IPS DF 6.9 (cell line): Measurements from ENCODE around the gene JAK2.
"Not testable (repeated sequence)": the region's sequence is repeated elsewhere in the genome, so short reads cannot be mapped to it uniquely, and the experiment has no call there.

Experiments
- DNase-seq: peaks from one replicate; pipeline ENCODE4 v3.0.0-alpha.2; 2013; ENCODE audit warnings: low read depth, low spot score
- H3K27ac ChIP-seq: one replicate; pipeline ENCODE4 v1.5.1; 2013; ENCODE audit warnings: low read length, control low read depth
- H3K27me3 ChIP-seq: 2 replicates; pipeline ENCODE4 v1.6.1; 2013; ENCODE audit warnings: mild to moderate bottlenecking, low read length; ENCODE audit not compliant: control insufficient read depth, insufficient read depth
- H3K36me3 ChIP-seq: 2 replicates; pipeline ENCODE4 v1.6.1; 2013; ENCODE audit warnings: low read length; ENCODE audit not compliant: control insufficient read depth, insufficient read depth
- H3K4me1 ChIP-seq: 2 replicates; pipeline ENCODE4 v1.6.1; 2013; ENCODE audit warnings: low read length; ENCODE audit not compliant: control insufficient read depth, insufficient read depth
- H3K4me3 ChIP-seq: 2 replicates; pipeline ENCODE4 v1.5.1; 2013; ENCODE audit warnings: mild to moderate bottlenecking, low read length
- H3K9me3 ChIP-seq: 2 replicates; pipeline ENCODE4 v1.6.1; 2013; ENCODE audit warnings: low read length, inconsistent platforms; ENCODE audit not compliant: control insufficient read depth, insufficient read depth
- WGBS: extraction: QIAGEN DNeasy Blood & Tissue Kit; methylation state at CpG from one replicate; pipeline ENCODE4 v1.1.7; 2013; ENCODE audit warnings: mixed read lengths, missing lambda C conversion rate; ENCODE audit not compliant: insufficient read length, insufficient coverage; 5-methylcytosine and 5-hydroxymethylcytosine counted together

The JAK2 gene

GRCh38 chr9:5099466-5099865 is 114.4 kb downstream of the JAK2 start:
- Histone ChIP-seq H3K4me1 (no peaks in the 10 kb centered on the region), H3K9me3 (no peaks in the 10 kb centered on the region), H3K36me3 (no peaks in the 10 kb centered on the region), H3K27ac (no peak overlapping the region), H3K4me3 (no peak overlapping the region), H3K27me3 (no peaks in the 10 kb centered on the region)
- 100% methylated on average over 3 of the region's 3 CpGs for WGBS
- DNase-seq, result no peak

GRCh38 chr9:5101127-5101526 is 116.1 kb downstream of the JAK2 start:
- H3K36me3 ChIP-seq, DNase-seq, H3K4me1 ChIP-seq, H3K27me3 ChIP-seq, H3K9me3 ChIP-seq, H3K4me3 ChIP-seq, H3K27ac ChIP-seq: not testable (repeated sequence)
- WGBS, result no CpG with 5 or more reads among the region's 7 CpGs

GRCh38 chr9:5106517-5106916 is 121.4 kb downstream of the JAK2 start:
- not testable (repeated sequence) for H3K9me3 ChIP-seq

DNA sequence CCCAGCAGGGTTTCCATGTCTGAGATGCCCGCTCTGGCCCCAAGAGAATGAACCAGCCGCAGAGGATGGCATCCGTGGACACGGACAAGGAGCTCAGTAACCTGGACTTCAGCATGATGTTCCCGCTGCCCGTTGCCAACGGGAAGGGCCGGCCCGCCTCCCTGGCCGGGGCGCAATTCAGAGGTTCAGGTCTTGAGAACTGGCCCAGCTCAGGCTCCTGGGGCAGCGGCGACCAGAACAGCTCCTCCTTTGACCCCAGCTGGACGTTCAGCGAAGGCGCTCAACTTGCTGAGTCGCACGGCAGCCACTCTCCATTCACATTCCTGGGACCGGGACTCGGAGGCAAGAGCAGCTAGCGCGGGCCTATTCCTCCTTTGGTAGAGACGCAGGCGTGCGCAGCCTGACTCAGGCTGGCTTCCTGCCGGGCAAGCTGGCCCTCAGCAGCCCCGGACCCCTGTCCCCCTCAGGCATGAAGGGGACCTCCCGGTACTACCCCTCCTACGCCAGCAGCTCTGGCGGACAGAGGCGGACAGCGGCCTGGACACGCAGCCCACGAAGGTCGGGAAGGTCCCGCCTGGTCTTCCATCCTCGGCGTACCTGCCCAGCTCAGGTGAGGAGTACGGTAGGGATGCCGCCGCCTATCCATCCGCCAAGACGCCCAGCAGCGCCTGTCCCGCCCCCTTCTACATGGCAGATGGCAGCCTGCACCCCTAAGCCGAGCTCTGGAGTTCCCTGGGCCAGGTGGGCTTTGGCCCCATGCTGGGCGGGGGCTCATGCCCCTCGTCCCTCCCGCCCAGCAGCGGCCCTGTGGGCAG is 126.0 kb downstream of the JAK2 start:
- H3K9me3 ChIP-seq, result no peaks in the 10 kb centered on the region
- no peaks in the 10 kb centered on the region for H3K27me3 ChIP-seq
- no peak overlapping the region for H3K4me3 ChIP-seq
- H3K36me3 ChIP-seq, result no peaks in the 10 kb centered on the region
- H3K4me1 ChIP-seq, result no peaks in the 10 kb centered on the region
- no peak for DNase-seq
- WGBS, result no CpG with 5 or more reads among the region's 50 CpGs
- no peak overlapping the region for H3K27ac ChIP-seq

More at GRCh38 chr9:5106517-5106916, 121.4 kb downstream of the JAK2 start:
- H3K36me3 ChIP-seq, H3K27ac ChIP-seq, H3K4me3 ChIP-seq, H3K4me1 ChIP-seq, H3K27me3 ChIP-seq, DNase-seq: not testable (repeated sequence)
- no CpG with 5 or more reads among the region's 2 CpGs for WGBS

GRCh38 chr9:5111696-5112095 is 126.6 kb downstream of the JAK2 start:
- H3K36me3 ChIP-seq, result no peaks in the 10 kb centered on the region
- H3K27me3 ChIP-seq, result no peaks in the 10 kb centered on the region
- H3K4me3 ChIP-seq, result no peak overlapping the region
- DNase-seq, result no peak
- no CpG with 5 or more reads among the region's 28 CpGs for WGBS
- H3K9me3 ChIP-seq, result no peaks in the 10 kb centered on the region
- H3K27ac ChIP-seq, result no peak overlapping the region
- no peaks in the 10 kb centered on the region for H3K4me1 ChIP-seq

- H3K27ac ChIP-seq, result no peak overlapping the region
- H3K4me3 ChIP-seq, result no peak overlapping the region
- H3K27me3 ChIP-seq, result no peaks in the 10 kb centered on the region
- no peaks in the 10 kb centered on the region for H3K9me3 ChIP-seq
- no CpG with 5 or more reads among the region's 30 CpGs for WGBS
- no peaks in the 10 kb centered on the region for H3K4me1 ChIP-seq
- no peaks in the 10 kb centered on the region for H3K36me3 ChIP-seq
- no peak for DNase-seq
Observed at GRCh38 chr9:5112109-5112592, 127.1 kb downstream of the JAK2 start.

GRCh38 chr9:5112646-5113045 is 127.6 kb downstream of the JAK2 start:
- H3K4me1 ChIP-seq, result no peaks in the 10 kb centered on the region
- H3K9me3 ChIP-seq, result no peaks in the 10 kb centered on the region
- H3K36me3 ChIP-seq, result no peaks in the 10 kb centered on the region
- DNase-seq, result no peak
- H3K27ac ChIP-seq, result no peak overlapping the region
- no CpG with 5 or more reads among the region's 20 CpGs for WGBS
- H3K4me3 ChIP-seq, result no peak overlapping the region
- no peaks in the 10 kb centered on the region for H3K27me3 ChIP-seq

DNA sequence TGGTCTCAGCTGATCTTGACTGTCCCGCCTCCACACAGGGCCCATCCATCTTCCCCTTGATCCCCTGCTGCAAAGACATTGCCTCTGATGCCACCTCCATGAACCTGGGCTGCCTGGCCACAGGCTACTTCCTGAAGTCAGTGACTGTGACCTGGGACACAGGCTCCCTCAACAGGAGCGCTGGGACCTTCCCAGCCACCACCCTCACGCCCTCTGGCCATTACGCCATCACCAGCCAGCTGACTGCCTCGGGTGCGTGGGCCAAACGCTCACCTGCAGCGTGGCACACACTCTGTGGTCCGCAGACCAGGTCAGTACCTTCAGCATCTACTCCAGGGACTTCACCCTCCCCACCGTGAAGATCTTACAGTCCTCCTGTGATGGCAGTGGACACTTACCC is 128.5 kb downstream of the JAK2 start:
- H3K27me3 ChIP-seq, result no peaks in the 10 kb centered on the region
- H3K4me3 ChIP-seq, result no peak overlapping the region
- no peaks in the 10 kb centered on the region for H3K4me1 ChIP-seq
- WGBS, result no CpG with 5 or more reads among the region's 10 CpGs
- DNase-seq, result no peak
- no peaks in the 10 kb centered on the region for H3K36me3 ChIP-seq
- no peaks in the 10 kb centered on the region for H3K9me3 ChIP-seq
- no peak overlapping the region for H3K27ac ChIP-seq

DNA sequence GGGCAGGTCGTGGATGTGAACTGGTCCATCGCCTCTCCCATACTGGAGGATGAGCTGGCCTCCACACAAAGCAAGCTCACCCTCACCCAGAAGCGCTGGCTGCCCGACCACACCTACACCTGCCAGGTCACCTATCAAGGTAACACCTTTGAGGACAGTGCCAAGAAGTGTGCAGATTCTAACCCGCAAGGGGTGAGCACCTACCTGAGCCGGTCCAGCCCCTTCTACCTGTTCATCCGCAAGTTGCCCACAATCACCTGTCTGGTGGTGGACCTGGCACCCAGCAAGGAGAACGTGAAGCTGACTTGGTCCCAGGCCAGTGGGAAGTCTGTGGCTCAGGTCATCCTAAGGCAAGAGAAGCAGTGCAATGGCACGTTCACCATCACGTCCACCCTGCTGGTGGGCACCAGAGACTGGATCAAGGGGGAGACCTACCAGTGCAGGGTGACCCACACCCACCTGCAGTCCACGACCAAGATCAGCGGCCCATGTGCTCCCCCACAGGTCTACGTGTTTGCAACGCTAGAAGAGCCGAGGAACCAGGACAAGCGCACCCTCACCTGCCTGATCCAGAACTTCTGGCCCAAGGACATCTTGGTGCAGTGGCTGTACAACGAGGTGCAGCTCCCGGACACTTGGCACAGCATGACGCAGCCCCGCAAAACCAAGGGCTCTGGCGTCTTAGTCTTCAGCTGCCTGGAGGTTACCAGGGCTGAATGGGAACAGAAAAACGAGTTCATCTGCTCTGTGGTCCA is 129.1 kb downstream of the JAK2 start:
- no peak overlapping the region for H3K4me3 ChIP-seq
- no CpG with 5 or more reads among the region's 22 CpGs for WGBS
- H3K27ac ChIP-seq, result no peak overlapping the region
- no peaks in the 10 kb centered on the region for H3K36me3 ChIP-seq
- H3K4me1 ChIP-seq, result no peaks in the 10 kb centered on the region
- H3K9me3 ChIP-seq, result no peaks in the 10 kb centered on the region
- no peaks in the 10 kb centered on the region for H3K27me3 ChIP-seq
- no peak for DNase-seq

DNA sequence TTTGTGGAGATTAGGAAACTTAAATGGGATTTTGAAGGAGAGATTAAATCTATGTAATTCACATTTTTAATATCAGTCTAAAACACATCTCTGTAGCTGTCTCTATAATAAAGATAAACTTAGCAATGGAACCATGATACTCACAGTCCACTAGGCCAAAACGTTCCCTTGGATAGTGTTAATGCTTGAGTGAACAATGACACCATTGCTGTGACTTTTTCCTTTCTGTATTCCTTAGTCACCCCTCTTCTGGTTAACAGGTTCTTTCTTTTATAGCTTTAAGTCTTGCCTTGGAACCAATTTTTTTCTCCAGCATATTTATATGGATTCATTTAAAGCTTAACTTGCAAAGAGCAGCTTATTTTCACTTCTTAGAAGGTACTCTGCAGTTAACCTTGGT is 137.0 kb downstream of the JAK2 start:
- WGBS, result no CpG with 5 or more reads among the region's 1 CpG
- Histone ChIP-seq H3K27ac (no peak overlapping the region), H3K4me3 (no peak overlapping the region), H3K27me3 (no peaks in the 10 kb centered on the region), H3K4me1 (no peaks in the 10 kb centered on the region), H3K36me3 (no peaks in the 10 kb centered on the region), H3K9me3 (no peaks in the 10 kb centered on the region)
- no peak for DNase-seq
